CD14-positive monocyte (primary cell): ENCODE measurements around the gene SCAI. TPM values are rescaled to one million over a fixed set of nuclear protein-coding genes. Genes with fewer than 3 reads are reported as not detected.

Source experiments
- DNase-seq, 3 donors: peaks; one replicate each; pipeline ENCODE4 v3.0.0-alpha.2; 2011 to 2022
- H2AFZ ChIP-seq: 2 replicates; pipeline ENCODE4 v1.6.0; 2012; ENCODE audit warnings: mild to moderate bottlenecking, low read depth, low read length, inconsistent platforms; ENCODE audit not compliant: insufficient read depth, poor library complexity, severe bottlenecking
- H3K27ac ChIP-seq, 2 donors: 1 replicate in 1 of 2; 2 replicates in 1 of 2; pipeline ENCODE4 v1.5.1; 2012 to 2013; ENCODE audit warnings: low read length in 2 of 2, control low read depth in 1 of 2, inconsistent platforms in 1 of 2, low read depth in 1 of 2, mild to moderate bottlenecking in 1 of 2
- H3K27me3 ChIP-seq, 2 donors: one replicate each; pipeline versions ENCODE4 v1.6.0 to v1.6.1; 2011 to 2013; ENCODE audit warnings: low read length in 2 of 2; ENCODE audit not compliant: control insufficient read depth in 2 of 2, insufficient read depth in 2 of 2
- H3K36me3 ChIP-seq, 2 donors: replicated peaks in 1 of 2; 1 replicate in 1 of 2; 2 replicates in 1 of 2; pipeline versions ENCODE4 v1.5.1 to v1.6.1; 2012 to 2013; ENCODE audit warnings: low read length in 2 of 2, control low read depth in 1 of 2, inconsistent platforms in 1 of 2, mild to moderate bottlenecking in 1 of 2; ENCODE audit not compliant: insufficient read depth in 2 of 2, control insufficient read depth in 1 of 2
- H3K4me1 ChIP-seq, 2 donors: 1 replicate in 1 of 2; 2 replicates in 1 of 2; pipeline versions ENCODE4 v1.5.1 to v1.6.1; 2012 to 2013; ENCODE audit warnings: low read length in 2 of 2, control low read depth in 1 of 2, inconsistent platforms in 1 of 2, mild to moderate bottlenecking in 1 of 2, moderate library complexity in 1 of 2; ENCODE audit not compliant: insufficient read depth in 2 of 2, control insufficient read depth in 1 of 2
- H3K4me2 ChIP-seq: replicated peaks from 2 replicates; pipeline ENCODE3; 2012; ENCODE audit warnings: low read length, moderate library complexity, mild to moderate bottlenecking; ENCODE audit not compliant: poor library complexity, severe bottlenecking; ENCODE audit errors: extremely low read depth
- H3K4me3 ChIP-seq, 3 experiments: fragments of 200-600 bp in 1 of 3; sonication (generic) in 1 of 3; replicated peaks in 1 of 3; 1 replicate in 2 of 3; 2 replicates in 1 of 3; pipeline ENCODE4 v1.5.1; 2011 to 2013; ENCODE audit warnings: low read length in 3 of 3, mild to moderate bottlenecking in 3 of 3, control low read depth in 2 of 3, low read depth in 2 of 3, inconsistent platforms in 1 of 3, moderate library complexity in 1 of 3
- H3K79me2 ChIP-seq: 2 replicates; pipeline ENCODE4 v1.6.0; 2012; ENCODE audit warnings: mild to moderate bottlenecking, control low read depth, inconsistent platforms, low read length, moderate library complexity; ENCODE audit not compliant: insufficient read depth
- H3K9ac ChIP-seq: 2 replicates; pipeline ENCODE4 v1.6.0; 2017; ENCODE audit warnings: low read length, mild to moderate bottlenecking; ENCODE audit not compliant: insufficient read depth, poor library complexity, severe bottlenecking
- H3K9me3 ChIP-seq, 2 donors: replicated peaks in 1 of 2; 1 replicate in 1 of 2; 2 replicates in 1 of 2; pipeline versions ENCODE4 v1.5.1 to v1.6.1; 2012 to 2013; ENCODE audit warnings: low read length in 2 of 2, control low read depth in 1 of 2; ENCODE audit not compliant: control insufficient read depth in 1 of 2, insufficient read depth in 1 of 2
- H4K20me1 ChIP-seq: 2 replicates; pipeline ENCODE4 v1.6.0; 2012; ENCODE audit warnings: mild to moderate bottlenecking, low read length, control low read depth, moderate library complexity; ENCODE audit not compliant: insufficient read depth
- H3K27ac Mint-ChIP-seq, 7 donors: one replicate each; pipeline ENCODE4 v1.8.0; 2020; ENCODE audit warnings: mild to moderate bottlenecking in 7 of 7, mixed read lengths in 7 of 7, moderate library complexity in 6 of 7, inconsistent platforms in 2 of 7
- H3K27me3 Mint-ChIP-seq, 3 donors: one replicate each; pipeline ENCODE4 v1.8.0; 2021 to 2022; ENCODE audit warnings: low read depth in 3 of 3, mild to moderate bottlenecking in 3 of 3, mixed read lengths in 3 of 3, moderate library complexity in 3 of 3, inconsistent platforms in 1 of 3
- H3K36me3 Mint-ChIP-seq, 2 donors: one replicate each; pipeline ENCODE4 v1.8.0; 2020; ENCODE audit warnings: mixed read lengths in 2 of 2, inconsistent platforms in 1 of 2, mild to moderate bottlenecking in 1 of 2
- H3K4me1 Mint-ChIP-seq: one replicate; pipeline ENCODE4 v1.8.0; 2020; ENCODE audit warnings: mild to moderate bottlenecking, mixed read lengths
- H3K4me3 Mint-ChIP-seq, 2 donors: one replicate each; pipeline ENCODE4 v1.8.0; 2020; ENCODE audit warnings: mild to moderate bottlenecking in 2 of 2, mixed read lengths in 2 of 2, moderate library complexity in 1 of 2
- H3K9me3 Mint-ChIP-seq, 7 donors: one replicate each; pipeline ENCODE4 v1.8.0; 2020 to 2022; ENCODE audit warnings: mixed read lengths in 7 of 7, mild to moderate bottlenecking in 6 of 7, moderate library complexity in 6 of 7, inconsistent platforms in 2 of 7
- WGBS: methylation state at CpG from one replicate; pipeline ENCODE4 v1.1.5; 2013; ENCODE audit warnings: missing lambda C conversion rate; ENCODE audit not compliant: insufficient coverage; 5-methylcytosine and 5-hydroxymethylcytosine counted together
- intact Hi-C, 2 donors: fragments of 100-400 bp; cut with micrococcal nuclease; formaldehyde crosslinking; loops; one replicate each; pipeline versions ENCODE4 v1.15.0 to v1.15.1; 2023
- polyA plus RNA-seq, 3 donors: library from polyadenylated mRNA; depleted of rRNA in 1 of 3; unstranded in 2 of 3; stranded (reverse) in 1 of 3; fragments of 300-500 nt in 2 of 3; fragments of >200 nt in 1 of 3; fragmentation: Illumina TruSeq in 2 of 3; gene quantifications; 1 replicate in 2 of 3; 2 replicates in 1 of 3; pipeline ENCODE4 v1.2.3, GENCODE V29; 2012 to 2021
- TF ChIP-seq, protein P1 (sequence below): fragments of 200-600 bp; IDR thresholded peaks from one replicate; pipeline ENCODE4 v1.8.0; 2022; ENCODE audit warnings: antibody characterized with exemption, mild to moderate bottlenecking

SCAI gene
- polyA plus RNA-seq, 3 donors: 0.76 to 1.4 (median 0.84) TPM

GRCh38 chr9:125190361-125190801 lies 47.1 kb upstream of the SCAI start:
- H3K36me3 ChIP-seq: no peaks in the 10 kb centered on the region
- DNase-seq: no peak
- H3K27me3 Mint-ChIP-seq: peaks cover 0 to 1% (median 0%) of the 10 kb centered on the region in 3 donors

DNA sequence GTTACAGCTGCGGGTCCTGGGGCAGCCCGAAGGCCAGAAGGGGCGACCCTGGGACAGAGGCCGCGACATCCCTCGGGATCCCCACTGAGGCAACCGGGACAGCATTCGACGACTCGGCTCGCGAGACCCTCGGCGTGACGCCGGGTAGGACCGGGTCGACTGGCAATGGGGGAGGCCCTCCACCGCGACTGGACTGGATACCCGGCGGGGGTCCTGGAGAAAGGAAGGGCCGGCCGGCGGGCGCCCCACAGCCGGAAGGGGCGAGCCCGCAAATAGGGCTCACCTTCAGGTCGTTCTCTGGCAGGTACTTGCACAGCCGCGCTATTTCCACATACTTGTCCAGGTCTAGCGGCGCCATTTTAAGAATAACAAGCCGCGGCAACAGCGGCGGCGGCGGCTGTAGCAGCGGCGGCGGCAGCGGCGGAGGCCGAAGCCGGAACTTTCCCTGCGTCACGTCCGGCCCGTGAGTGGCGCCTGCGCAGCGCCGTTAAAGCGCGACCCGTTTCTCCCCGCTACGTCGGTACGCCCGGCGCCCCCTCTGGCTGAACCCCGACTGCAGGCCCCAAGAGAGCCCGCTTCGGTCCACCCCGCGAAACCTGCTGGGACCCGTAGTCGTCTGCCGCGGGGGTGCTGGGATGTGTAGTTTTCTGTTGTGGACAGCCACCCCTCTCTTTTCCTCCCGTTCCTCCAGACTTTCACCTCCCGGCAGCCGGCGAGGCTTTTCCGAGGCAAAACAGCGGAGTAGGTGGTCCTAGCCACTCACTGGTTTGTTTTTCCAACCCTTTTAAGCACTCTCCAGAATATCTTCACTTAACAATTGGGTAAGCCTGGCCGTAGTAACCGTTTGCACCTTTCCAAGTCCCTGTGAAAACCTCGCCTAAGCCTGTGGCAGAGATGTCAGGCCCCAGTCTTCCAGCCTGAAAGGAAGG lies 46.3 kb upstream of the SCAI start, which contains the start of gene PPP6C:
TSS of gene PPP6C (minus strand) at position 443 of the 929 bp plus-strand sequence. CDS start at position 358, 85 bp downstream.
- peaks cover 64% of the 10 kb centered on the region for H3K79me2 ChIP-seq
- H3K36me3 ChIP-seq: no peaks in the 10 kb centered on the region
- H2AFZ ChIP-seq: peak within 1 kb of the TSS; percentile 95
- H3K36me3 Mint-ChIP-seq: peaks cover 2 to 20% of the 10 kb centered on the region in 2 donors
- H3K9me3 ChIP-seq: no peaks in the 10 kb centered on the region
- peak within 1 kb of the TSS; percentile 95 for H3K4me2 ChIP-seq
- H3K27me3 ChIP-seq: no peaks in the 10 kb centered on the region
- peaks cover 22% of the 10 kb centered on the region for H4K20me1 ChIP-seq
- H3K9me3 Mint-ChIP-seq: no peaks in the 10 kb centered on the region
- intact Hi-C loops: loop anchor here (2.0 to 10.0 kb wide), 4 partner anchors 51 to 75 kb away; partner anchors contain the start of genes GAPVD1 (in 2 of the 2) and HSPA5 (in 2 of the 2)
- peaks cover 29% of the 10 kb centered on the region for H3K4me1 Mint-ChIP-seq
- peak within 1 kb of the TSS; percentile 88 to 95 for H3K27ac ChIP-seq
- H3K4me1 ChIP-seq: peaks cover 23 to 34% of the 10 kb centered on the region in 2 donors
- H3K4me3 ChIP-seq: peak within 1 kb of the TSS; percentile 66 to 97 (median 94)
- H3K4me3 Mint-ChIP-seq: peak within 1 kb of the TSS; percentile 94 to 95
- H3K9ac ChIP-seq: peak within 1 kb of the TSS; percentile 99
- under 1% methylated on average over 67 of the region's 82 CpGs for WGBS
- H3K27ac Mint-ChIP-seq: peak within 1 kb of the TSS; percentile 86 to 95 (median 93)
- TF ChIP-seq, protein P1, sequence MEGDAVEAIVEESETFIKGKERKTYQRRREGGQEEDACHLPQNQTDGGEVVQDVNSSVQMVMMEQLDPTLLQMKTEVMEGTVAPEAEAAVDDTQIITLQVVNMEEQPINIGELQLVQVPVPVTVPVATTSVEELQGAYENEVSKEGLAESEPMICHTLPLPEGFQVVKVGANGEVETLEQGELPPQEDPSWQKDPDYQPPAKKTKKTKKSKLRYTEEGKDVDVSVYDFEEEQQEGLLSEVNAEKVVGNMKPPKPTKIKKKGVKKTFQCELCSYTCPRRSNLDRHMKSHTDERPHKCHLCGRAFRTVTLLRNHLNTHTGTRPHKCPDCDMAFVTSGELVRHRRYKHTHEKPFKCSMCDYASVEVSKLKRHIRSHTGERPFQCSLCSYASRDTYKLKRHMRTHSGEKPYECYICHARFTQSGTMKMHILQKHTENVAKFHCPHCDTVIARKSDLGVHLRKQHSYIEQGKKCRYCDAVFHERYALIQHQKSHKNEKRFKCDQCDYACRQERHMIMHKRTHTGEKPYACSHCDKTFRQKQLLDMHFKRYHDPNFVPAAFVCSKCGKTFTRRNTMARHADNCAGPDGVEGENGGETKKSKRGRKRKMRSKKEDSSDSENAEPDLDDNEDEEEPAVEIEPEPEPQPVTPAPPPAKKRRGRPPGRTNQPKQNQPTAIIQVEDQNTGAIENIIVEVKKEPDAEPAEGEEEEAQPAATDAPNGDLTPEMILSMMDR: peak; percentile 63
- DNase-seq: peak; percentile 96 to 97 (median 97)
- no peaks in the 10 kb centered on the region for H3K27me3 Mint-ChIP-seq

More at GRCh38 chr9:125190361-125190801, 47.1 kb upstream of the SCAI start:
- Histone ChIP-seq H3K9ac (peak overlapping the region; percentile 99), H3K79me2 (peaks cover 56% of the 10 kb centered on the region), H4K20me1 (peaks cover 15% of the 10 kb centered on the region), H2AFZ (peak overlapping the region; percentile 95), H3K4me2 (peak overlapping the region; percentile 95), H3K4me3 (peak overlapping the region; percentile 66 to 97 (median 94)), H3K27ac (peak overlapping the region; percentile 88 to 95), H3K27me3 (no peaks in the 10 kb centered on the region), H3K9me3 (no peaks in the 10 kb centered on the region), H3K4me1 (peaks cover 23 to 36% of the 10 kb centered on the region in 2 donors)
- Mint-ChIP-seq H3K4me1 (peaks cover 35% of the 10 kb centered on the region), H3K36me3 (peaks cover 2 to 14% of the 10 kb centered on the region in 2 donors), H3K9me3 (no peaks in the 10 kb centered on the region), H3K27ac (peak overlapping the region; percentile 86 to 95 (median 93)), H3K4me3 (peak overlapping the region; percentile 94 to 95)
- TF ChIP-seq, protein P1: no peak
- intact Hi-C loops: loop anchor here in 1 of 2 donors (10.0 kb wide), 1 partner anchor 74 kb away; the partner anchor contains the start of gene GAPVD1
- WGBS: 68% methylated on average over 8 of the region's 14 CpGs
